T-helper 2 cell treated with Interferon-gamma antibody and Interleukin-4, amounts not matched to agents 100 ng/mL and 5 ng/mL, for 36 hours (primary cell): ENCODE measurements around the gene ZNF511. TPM values are rescaled to one million over a fixed set of nuclear protein-coding genes. Genes with fewer than 3 reads are reported as not detected.

Experiments used
- total RNA-seq: library from RNA; stranded (reverse); gene quantifications from 2 replicates; pipeline ENCODE4 v1.2.3, GENCODE V29; 2022

Gene ZNF511
- total RNA-seq, 1 donor from 2014 or later: 71.1 TPM

Other genes with a start within 250 kb of the ZNF511 start
- not detected in 2 replicates for gene ADGRA1, start 221.0 kb upstream of the ZNF511 start, total RNA-seq
- 0.48 and 0.57 TPM in 2 replicates for gene KNDC1, start 148.7 kb upstream of the ZNF511 start, total RNA-seq
- gene UTF1, start 78.7 kb upstream of the ZNF511 start, total RNA-seq: not detected in 2 replicates
- not detected in 2 replicates for gene VENTX, start 71.1 kb upstream of the ZNF511 start, total RNA-seq
- 153 and 157 TPM in 2 replicates for gene ADAM8, start 32.0 kb upstream of the ZNF511 start, total RNA-seq
- 54.4 and 61.5 TPM in 2 replicates for gene TUBGCP2, start within 50 bp of the ZNF511 start, total RNA-seq
- not detected in 2 replicates for gene CALY, start 28.0 kb downstream of the ZNF511 start, total RNA-seq
- not detected in 2 replicates for gene PRAP1, start 38.5 kb downstream of the ZNF511 start, total RNA-seq
- 14.0 and 16.7 TPM in 2 replicates for gene FUOM, start 49.1 kb downstream of the ZNF511 start, total RNA-seq
- 40.8 and 41.2 TPM in 2 replicates for gene ECHS1, start 64.4 kb downstream of the ZNF511 start, total RNA-seq
- gene PAOX, start 70.3 kb downstream of the ZNF511 start, total RNA-seq: 3.4 and 4.3 TPM in 2 replicates
- 56.9 and 61.2 TPM in 2 replicates for gene MTG1, start 85.2 kb downstream of the ZNF511 start, total RNA-seq
- gene SPRN, start 115.7 kb downstream of the ZNF511 start, total RNA-seq: not detected in 2 replicates
- 1.8 and 2.2 TPM in 2 replicates for gene SCART1, start 145.0 kb downstream of the ZNF511 start, total RNA-seq
- gene CYP2E1, start 218.4 kb downstream of the ZNF511 start, total RNA-seq: 0.39 TPM in 2 replicates